ENCODE data around the gene RPS27L.

Gene RPS27L

GRCh38 chr15:63196842-63197241 is 39.6 kb upstream of the RPS27L start:
- Histone ChIP-seq H3K27ac (peak overlapping the region; percentile 43), H3K4me3 (no peak overlapping the region), H3K36me3 (ENCODE audit: insufficient read depth, low read length) (no peaks in the 10 kb centered on the region), H3K9me3 (ENCODE audit: low read depth, low read length) (no peaks in the 10 kb centered on the region), H3K9ac (ENCODE audit: insufficient read length) (no peak overlapping the region)
- TF ChIP-seq POLR2AphosphoS5 (IDR thresholded peaks at IDR 0.05; ENCODE audit: borderline replicate concordance, low read depth, low read length) = no peak
- no peak for TF ChIP-seq FOXP2 (optimal IDR thresholded peaks at IDR 0.05; ENCODE audit: control extremely low read depth, extremely low read length, insufficient read depth)
- TF ChIP-seq EZH2 (IDR thresholded peaks at IDR 0.05) = no peak
- DNase-seq (ENCODE audit: low read depth, low spot score) = no peak

- DNase-seq (ENCODE audit: low read depth, low spot score) = no peak
Observed at GRCh38 chr15:63195569-63196015, 38.3 kb upstream of the RPS27L start.

GRCh38 chr15:63194880-63195568 is 37.7 kb upstream of the RPS27L start:
- H3K9me3 ChIP-seq (ENCODE audit: low read depth, low read length) = no peaks in the 10 kb centered on the region
- no peak overlapping the region for H3K4me3 ChIP-seq
- no peaks in the 10 kb centered on the region for H3K36me3 ChIP-seq (ENCODE audit: insufficient read depth, low read length)
- no peak for DNase-seq (ENCODE audit: low read depth, low spot score)
- no peak overlapping the region for H3K27ac ChIP-seq
- no peak overlapping the region for H3K9ac ChIP-seq (ENCODE audit: insufficient read length)
- TF ChIP-seq POLR2AphosphoS5 (IDR thresholded peaks at IDR 0.05; ENCODE audit: borderline replicate concordance, low read depth, low read length) (no peak), EZH2 (IDR thresholded peaks at IDR 0.05) (no peak), FOXP2 (optimal IDR thresholded peaks at IDR 0.05; ENCODE audit: control extremely low read depth, extremely low read length, insufficient read depth) (no peak)

More at GRCh38 chr15:63195569-63196015, 38.3 kb upstream of the RPS27L start:
- TF ChIP-seq EZH2 (IDR thresholded peaks at IDR 0.05) (no peak), POLR2AphosphoS5 (IDR thresholded peaks at IDR 0.05; ENCODE audit: borderline replicate concordance, low read depth, low read length) (no peak), FOXP2 (optimal IDR thresholded peaks at IDR 0.05; ENCODE audit: control extremely low read depth, extremely low read length, insufficient read depth) (no peak)
- Histone ChIP-seq H3K9me3 (ENCODE audit: low read depth, low read length) (no peaks in the 10 kb centered on the region), H3K27ac (no peak overlapping the region), H3K9ac (ENCODE audit: insufficient read length) (no peak overlapping the region), H3K4me3 (no peak overlapping the region), H3K36me3 (ENCODE audit: insufficient read depth, low read length) (no peaks in the 10 kb centered on the region)

GRCh38 chr15:63194302-63194701 is 37.0 kb upstream of the RPS27L start:
- TF ChIP-seq POLR2AphosphoS5 (IDR thresholded peaks at IDR 0.05; ENCODE audit: borderline replicate concordance, low read depth, low read length) = no peak
- no peak for TF ChIP-seq EZH2 (IDR thresholded peaks at IDR 0.05)
- TF ChIP-seq FOXP2 (optimal IDR thresholded peaks at IDR 0.05; ENCODE audit: control extremely low read depth, extremely low read length, insufficient read depth) = no peak
- H3K9ac ChIP-seq (ENCODE audit: insufficient read length) = no peak overlapping the region
- H3K27ac ChIP-seq = no peak overlapping the region
- no peaks in the 10 kb centered on the region for H3K9me3 ChIP-seq (ENCODE audit: low read depth, low read length)
- DNase-seq (ENCODE audit: low read depth, low spot score) = no peak
- peak overlapping the region; percentile 37 for H3K4me3 ChIP-seq
- no peaks in the 10 kb centered on the region for H3K36me3 ChIP-seq (ENCODE audit: insufficient read depth, low read length)

GRCh38 chr15:63192619-63193206 is 35.4 kb upstream of the RPS27L start:
- no peak for TF ChIP-seq POLR2AphosphoS5 (IDR thresholded peaks at IDR 0.05; ENCODE audit: borderline replicate concordance, low read depth, low read length)
- TF ChIP-seq EZH2 (IDR thresholded peaks at IDR 0.05) = no peak
- TF ChIP-seq FOXP2 (optimal IDR thresholded peaks at IDR 0.05; ENCODE audit: control extremely low read depth, extremely low read length, insufficient read depth) = no peak
- H3K4me3 ChIP-seq = no peak overlapping the region
- H3K9me3 ChIP-seq (ENCODE audit: low read depth, low read length) = no peaks in the 10 kb centered on the region
- no peak for DNase-seq (ENCODE audit: low read depth, low spot score)
- H3K27ac ChIP-seq = no peak overlapping the region
- no peaks in the 10 kb centered on the region for H3K36me3 ChIP-seq (ENCODE audit: insufficient read depth, low read length)
- H3K9ac ChIP-seq (ENCODE audit: insufficient read length) = no peak overlapping the region

GRCh38 chr15:63191895-63192618 is 34.8 kb upstream of the RPS27L start:
- DNase-seq (ENCODE audit: low read depth, low spot score) = no peak
- H3K9ac ChIP-seq (ENCODE audit: insufficient read length) = no peak overlapping the region
- TF ChIP-seq EZH2 (IDR thresholded peaks at IDR 0.05) (no peak), FOXP2 (optimal IDR thresholded peaks at IDR 0.05; ENCODE audit: control extremely low read depth, extremely low read length, insufficient read depth) (no peak), POLR2AphosphoS5 (IDR thresholded peaks at IDR 0.05; ENCODE audit: borderline replicate concordance, low read depth, low read length) (no peak)
- no peaks in the 10 kb centered on the region for H3K36me3 ChIP-seq (ENCODE audit: insufficient read depth, low read length)
- H3K9me3 ChIP-seq (ENCODE audit: low read depth, low read length) = no peaks in the 10 kb centered on the region
- H3K27ac ChIP-seq = no peak overlapping the region
- no peak overlapping the region for H3K4me3 ChIP-seq

- Histone ChIP-seq H3K27ac (no peak overlapping the region), H3K9ac (ENCODE audit: insufficient read length) (no peak overlapping the region), H3K36me3 (ENCODE audit: insufficient read depth, low read length) (no peaks in the 10 kb centered on the region), H3K4me3 (peak overlapping the region; percentile 90), H3K9me3 (ENCODE audit: low read depth, low read length) (no peaks in the 10 kb centered on the region)
- no peak for DNase-seq (ENCODE audit: low read depth, low spot score)
- no peak for TF ChIP-seq FOXP2 (optimal IDR thresholded peaks at IDR 0.05; ENCODE audit: control extremely low read depth, extremely low read length, insufficient read depth)
- TF ChIP-seq EZH2 (IDR thresholded peaks at IDR 0.05) = no peak
- TF ChIP-seq POLR2AphosphoS5 (IDR thresholded peaks at IDR 0.05; ENCODE audit: borderline replicate concordance, low read depth, low read length) = no peak
Observed at GRCh38 chr15:63190769-63191649, 33.7 kb upstream of the RPS27L start.
